Pancreas (tissue), 10 donors: ENCODE measurements around the gene SFMBT2. TPM values are rescaled to one million over a fixed set of nuclear protein-coding genes. Genes with fewer than 3 reads are reported as not detected.

Source experiments
- ATAC-seq, 4 donors: fragments of 200-7000 bp; cut with Tn5 transposase; one replicate each; pipeline versions ENCODE4 v1.8.0 to v1.9.1; 2020; ENCODE audit warnings: mild to moderate bottlenecking in 4 of 4, moderate library complexity in 4 of 4
- DNase-seq, 6 donors: peaks; one replicate each; pipeline ENCODE4 v3.0.0-alpha.2; 2020
- FAIRE-seq: peaks from 2 replicates; lab custom pipeline; 2012; peaks lifted over from hg19 to GRCh38; lab: Jason Lieb, UNC
- H3K27ac ChIP-seq, 4 donors: fragments of 200-600 bp; sonication (generic); 1 replicate in 3 of 4; 2 replicates in 1 of 4; pipeline versions ENCODE4 v1.5.0 to v1.8.0; 2020
- H3K27me3 ChIP-seq, 4 donors: fragments of 200-600 bp; one replicate each; pipeline ENCODE4 v1.8.0; 2021
- H3K36me3 ChIP-seq, 3 donors: fragments of 200-600 bp; sonication (generic) in 1 of 3; one replicate each; pipeline versions ENCODE4 v1.5.0 to v1.8.0; 2020 to 2021
- H3K4me1 ChIP-seq, 3 donors: fragments of 200-600 bp; one replicate each; pipeline ENCODE4 v1.8.0; 2021
- H3K4me3 ChIP-seq, 4 donors: fragments of 200-600 bp; sonication (generic) in 2 of 4; one replicate each; pipeline versions ENCODE4 v1.5.0 to v1.8.0; 2020 to 2021
- H3K9me3 ChIP-seq, 4 donors: fragments of 200-600 bp; one replicate each; pipeline ENCODE4 v1.8.0; 2021
- WGBS, 2 donors: extraction: QIAGEN DNeasy Blood & Tissue Kit; methylation state at CpG; one replicate each; pipeline ENCODE4 v1.1.7; 2013; 5-methylcytosine and 5-hydroxymethylcytosine counted together
- intact Hi-C, 3 donors: fragments of 100-400 bp; cut with DNase I; formaldehyde crosslinking; loops; one replicate each; pipeline versions ENCODE4 v1.11.1 to v1.14.2; 2022
- polyA plus RNA-seq, 2 donors: library from polyadenylated mRNA; stranded (reverse); fragments of 200-250 nt; gene quantifications; one replicate each; pipeline ENCODE4 v1.2.3, GENCODE V29; 2013
- total RNA-seq, 6 donors: library from RNA; stranded (reverse); fragmentation: NEBNext Ultra II Directional in 4 of 6; extraction: Animal tissue kit (Norgen Biotek cat#: 25700) in 4 of 6; gene quantifications; one replicate each; pipeline versions ENCODE4 v1.2.1 to v1.2.4, GENCODE V29; 2021 to 2023
- TF ChIP-seq, protein P1 (sequence below), 4 donors: fragments of 200-600 bp; sonication (generic) in 3 of 4; IDR thresholded peaks; one replicate each; pipeline versions ENCODE4 v1.5.0 to v1.8.0; 2021; ENCODE audit warnings: antibody characterized with exemption in 4 of 4
- donor health status: healthy with polysubstance abuse.
- donor health status: DM: no; HTN: no; CAD: no; lungs with moderate emphysema.
- donor health status: DM: no; HTN: no; CAD: no.
- donor health status: control.
- donor health status: control.
- donor health status: Bipolar disorder and iron deficiency.
- donor health status: DM: yes; HTN: yes; CAD: no.
- donor health status: DM: no; HTN: no; CAD: no.
- donor health status: DM: no; HTN: no; CAD: no.
- donor health status: DM: yes; HTN: yes; CAD: no.

The SFMBT2 gene
- total and polyA plus RNA-seq, 8 donors = 0.65 to 9.4 (median 1.9) TPM

DNA sequence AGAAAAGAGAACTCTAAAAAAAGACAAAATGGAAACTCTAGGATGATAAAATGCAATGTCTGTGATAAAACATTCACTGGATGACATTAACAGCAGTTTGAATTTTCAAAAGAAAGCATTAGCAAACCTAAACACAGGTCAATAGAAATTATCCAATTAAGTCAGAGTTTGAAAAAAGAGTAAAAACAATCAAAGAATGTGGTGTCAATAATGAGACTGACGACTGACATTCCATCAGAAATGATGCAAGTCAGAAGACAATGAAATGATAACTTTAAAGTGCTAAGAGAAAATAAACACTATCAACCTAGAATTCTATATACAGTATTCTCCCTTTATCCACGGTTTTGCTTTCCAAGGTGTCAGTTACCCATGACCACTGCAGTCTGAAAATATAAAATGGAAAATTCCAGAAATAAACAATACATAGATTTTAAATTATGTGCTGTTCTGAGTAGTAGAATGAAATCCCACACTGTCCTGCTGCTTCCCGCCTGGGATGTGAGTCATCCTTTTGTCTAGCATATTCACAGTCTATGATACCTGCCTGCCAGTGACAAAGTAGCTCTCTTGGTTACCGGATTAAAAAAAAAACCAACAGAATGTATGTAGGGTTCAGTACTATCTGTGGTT lies 38.3 kb upstream of the SFMBT2 start:
- DNase-seq = no peak
- 55 to 69% methylated on average over 4 of the region's 4 CpGs for WGBS, 2 donors
- Histone ChIP-seq H3K27ac (no peak overlapping the region), H3K36me3 (no peaks in the 10 kb centered on the region), H3K27me3 (no peaks in the 10 kb centered on the region), H3K9me3 (no peaks in the 10 kb centered on the region), H3K4me1 (no peaks in the 10 kb centered on the region), H3K4me3 (no peak overlapping the region)
- FAIRE-seq = no peak
- intact Hi-C loops = no loop called here
- TF ChIP-seq, protein P1, sequence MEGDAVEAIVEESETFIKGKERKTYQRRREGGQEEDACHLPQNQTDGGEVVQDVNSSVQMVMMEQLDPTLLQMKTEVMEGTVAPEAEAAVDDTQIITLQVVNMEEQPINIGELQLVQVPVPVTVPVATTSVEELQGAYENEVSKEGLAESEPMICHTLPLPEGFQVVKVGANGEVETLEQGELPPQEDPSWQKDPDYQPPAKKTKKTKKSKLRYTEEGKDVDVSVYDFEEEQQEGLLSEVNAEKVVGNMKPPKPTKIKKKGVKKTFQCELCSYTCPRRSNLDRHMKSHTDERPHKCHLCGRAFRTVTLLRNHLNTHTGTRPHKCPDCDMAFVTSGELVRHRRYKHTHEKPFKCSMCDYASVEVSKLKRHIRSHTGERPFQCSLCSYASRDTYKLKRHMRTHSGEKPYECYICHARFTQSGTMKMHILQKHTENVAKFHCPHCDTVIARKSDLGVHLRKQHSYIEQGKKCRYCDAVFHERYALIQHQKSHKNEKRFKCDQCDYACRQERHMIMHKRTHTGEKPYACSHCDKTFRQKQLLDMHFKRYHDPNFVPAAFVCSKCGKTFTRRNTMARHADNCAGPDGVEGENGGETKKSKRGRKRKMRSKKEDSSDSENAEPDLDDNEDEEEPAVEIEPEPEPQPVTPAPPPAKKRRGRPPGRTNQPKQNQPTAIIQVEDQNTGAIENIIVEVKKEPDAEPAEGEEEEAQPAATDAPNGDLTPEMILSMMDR (IDR thresholded peaks at IDR 0.05) = no peak
- ATAC-seq = no peak

- intact Hi-C loops = no loop called here
- Histone ChIP-seq H3K27ac (no peak overlapping the region), H3K4me3 (no peak overlapping the region), H3K36me3 (no peaks in the 10 kb centered on the region), H3K27me3 (no peaks in the 10 kb centered on the region), H3K9me3 (no peaks in the 10 kb centered on the region), H3K4me1 (no peaks in the 10 kb centered on the region)
- 65 to 80% methylated on average over 7 of the region's 7 CpGs for WGBS, 2 donors
- TF ChIP-seq, protein P1 (IDR thresholded peaks at IDR 0.05) = no peak
- FAIRE-seq = no peak
- no peak for DNase-seq
- ATAC-seq = peak in 1 of 4 donors; percentile 53
These were observed 34.8 kb upstream of the SFMBT2 start for GRCh38 chr10:7445474-7446185.

DNA sequence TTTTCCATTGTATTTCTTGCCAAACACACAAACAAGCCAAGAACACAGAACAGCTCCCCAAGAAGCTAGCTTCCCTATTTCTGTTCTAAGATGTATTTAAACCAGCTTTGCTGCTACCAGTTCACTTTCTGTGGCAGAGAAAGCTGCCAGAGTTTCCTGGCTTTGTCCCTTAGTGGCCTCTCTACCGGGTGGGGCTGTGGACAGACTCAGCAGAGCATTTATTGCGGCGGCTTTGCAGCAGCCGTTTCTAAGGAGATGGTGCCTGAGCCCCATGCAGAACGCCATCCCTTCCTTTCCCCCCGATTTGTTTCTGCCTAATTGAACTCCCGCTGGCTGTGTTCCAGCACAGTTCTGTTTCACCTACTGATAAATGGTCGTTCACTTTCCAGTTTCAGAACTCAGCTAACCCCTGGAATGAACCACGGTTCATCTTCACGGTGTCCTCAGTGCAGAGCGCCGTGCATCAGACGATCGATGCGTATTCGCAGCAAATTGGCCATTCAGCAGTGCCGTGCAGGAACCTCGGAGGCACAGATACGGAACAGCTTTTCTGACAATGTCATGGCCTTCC lies 33.8 kb upstream of the SFMBT2 start:
- Histone ChIP-seq H3K27me3 (peaks cover 0 to 5% (median 2%) of the 10 kb centered on the region in 4 donors), H3K4me1 (no peaks in the 10 kb centered on the region), H3K4me3 (no peak overlapping the region), H3K9me3 (no peaks in the 10 kb centered on the region), H3K36me3 (no peaks in the 10 kb centered on the region), H3K27ac (no peak overlapping the region)
- FAIRE-seq = no peak
- intact Hi-C loops = no loop called here
- DNase-seq = no peak
- TF ChIP-seq, protein P1 (IDR thresholded peaks at IDR 0.05) = no peak
- peak in 3 of 4 donors; percentile 47 to 64 (median 54) for ATAC-seq
- WGBS, 2 donors = 66 to 67% methylated on average over 19 of the region's 19 CpGs

DNA sequence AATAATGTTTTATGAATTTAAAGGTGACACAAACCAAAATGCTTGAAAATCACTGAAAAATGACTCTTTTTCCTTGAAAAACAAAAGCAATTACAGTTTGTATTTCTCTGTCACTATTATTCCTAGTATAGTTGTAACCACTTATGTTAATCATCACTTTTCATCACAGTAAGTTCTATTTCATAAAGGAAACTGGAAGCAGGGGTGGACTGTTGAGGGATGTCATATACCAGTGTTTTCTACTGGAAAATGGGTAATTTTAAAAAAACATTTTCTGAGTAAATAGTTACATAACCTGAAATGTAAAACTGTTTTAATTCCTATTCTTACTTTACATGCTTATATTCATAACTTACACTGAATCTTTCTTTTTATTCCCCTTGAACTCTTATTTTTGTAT lies 32.2 kb upstream of the SFMBT2 start:
- Histone ChIP-seq H3K27me3 (peaks cover 0 to 5% (median 2%) of the 10 kb centered on the region in 4 donors), H3K36me3 (no peaks in the 10 kb centered on the region), H3K9me3 (no peaks in the 10 kb centered on the region), H3K27ac (no peak overlapping the region), H3K4me1 (no peaks in the 10 kb centered on the region), H3K4me3 (no peak overlapping the region)
- TF ChIP-seq, protein P1 (IDR thresholded peaks at IDR 0.05) = no peak
- ATAC-seq (no peak), DNase-seq (no peak), FAIRE-seq (no peak)
- intact Hi-C loops = no loop called here
